ENCODE measurements around the gene SNRNP35. TPM values are rescaled to one million over a fixed set of nuclear protein-coding genes. Genes with fewer than 3 reads are reported as not detected.

SNRNP35 gene, protein sequence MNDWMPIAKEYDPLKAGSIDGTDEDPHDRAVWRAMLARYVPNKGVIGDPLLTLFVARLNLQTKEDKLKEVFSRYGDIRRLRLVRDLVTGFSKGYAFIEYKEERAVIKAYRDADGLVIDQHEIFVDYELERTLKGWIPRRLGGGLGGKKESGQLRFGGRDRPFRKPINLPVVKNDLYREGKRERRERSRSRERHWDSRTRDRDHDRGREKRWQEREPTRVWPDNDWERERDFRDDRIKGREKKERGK
- total RNA-seq (2022; extraction: Qiagen RNA extraction; ENCODE audit: low read depth): 16.9 to 20.6 TPM (median 19.1 TPM) in 5 replicates

DNA sequence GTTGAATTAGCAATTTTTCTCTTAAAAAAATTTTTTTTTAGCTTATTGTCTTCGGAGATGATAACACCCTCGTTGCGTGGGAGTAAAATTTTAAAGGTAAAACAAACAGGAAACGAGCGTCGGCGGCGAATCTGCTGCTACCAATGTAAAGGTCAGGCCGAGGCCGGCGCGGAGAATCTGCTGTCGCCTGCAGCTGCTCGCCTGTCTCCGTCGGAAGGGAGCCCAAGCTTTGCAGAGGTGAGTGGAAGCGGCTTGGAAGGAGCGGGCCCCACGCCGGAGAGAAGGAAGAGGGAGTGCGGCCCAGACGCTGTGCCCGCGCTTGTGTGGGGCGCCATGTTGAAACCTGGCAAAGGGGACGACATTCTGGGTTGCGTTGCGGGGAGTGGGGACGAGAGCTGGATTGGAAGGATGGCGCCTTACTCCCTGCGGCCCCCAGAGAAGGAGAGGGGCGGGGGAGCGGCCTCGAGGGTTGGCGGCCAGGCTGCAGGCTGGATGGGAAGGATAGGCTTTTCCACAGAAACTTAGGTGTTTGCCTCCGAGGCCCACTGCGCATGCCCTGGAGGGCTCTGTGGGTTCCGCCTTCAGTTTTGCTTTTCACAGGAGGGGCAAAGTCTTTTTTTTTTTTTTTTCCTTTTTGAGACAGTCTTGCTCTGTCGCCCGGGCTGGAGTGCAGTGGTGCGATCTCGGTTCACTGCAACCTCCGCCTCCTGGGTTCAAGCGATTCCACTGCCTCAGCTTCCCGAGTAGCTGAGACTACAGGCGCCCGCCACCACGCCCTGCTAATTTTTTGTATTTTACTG, at the start of gene SNRNP35:
Gene SNRNP35 (plus strand): TSS at position 160 of the 800 bp plus-strand sequence. CDS start 7,402 bp downstream, outside the sequence.

DNA sequence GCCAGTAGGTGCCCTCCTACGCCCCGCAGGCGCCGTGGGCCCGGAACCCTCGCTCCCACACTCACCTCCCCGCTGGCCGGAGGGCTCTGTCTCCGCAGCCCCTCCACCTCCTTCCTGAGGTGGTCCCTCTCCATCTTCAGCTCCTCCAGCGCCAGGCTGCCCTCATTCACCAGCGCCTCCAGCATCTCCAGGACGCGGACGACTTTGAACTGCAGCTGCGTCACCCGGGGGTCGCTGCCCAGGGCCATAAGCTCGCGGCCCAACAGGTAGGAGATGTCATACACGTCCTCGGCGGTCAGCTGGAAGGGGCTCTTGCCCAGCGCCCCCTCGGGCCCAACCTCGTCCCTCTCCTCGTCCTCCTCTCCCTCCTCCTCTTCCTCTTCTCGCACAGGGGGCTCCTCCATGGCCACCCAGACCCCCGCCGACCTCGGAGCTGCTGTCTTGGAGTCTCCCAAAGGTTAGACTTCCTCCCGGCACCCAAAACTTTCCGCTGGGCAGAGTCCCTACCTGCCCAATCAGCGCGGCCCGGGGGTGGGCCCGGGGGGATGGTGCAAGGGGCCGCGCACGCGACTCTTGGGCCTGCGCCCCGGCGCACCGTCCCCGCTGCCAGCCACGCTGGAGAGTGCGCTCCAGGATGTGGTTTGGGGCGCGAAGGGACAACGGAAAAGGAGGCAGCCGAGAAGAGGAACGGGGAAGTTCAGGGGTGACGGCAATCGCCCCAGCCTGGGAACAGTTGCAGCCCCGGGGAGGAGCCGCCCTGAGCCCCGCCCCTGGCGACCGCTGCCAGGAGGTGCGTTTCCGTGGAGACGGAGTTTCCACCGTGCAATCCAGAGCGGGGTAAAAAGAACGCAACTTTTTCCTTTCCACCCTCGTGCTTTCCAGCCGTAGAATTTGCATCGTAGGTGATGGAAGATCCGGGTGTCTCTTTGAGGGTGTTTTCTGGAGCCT, 21.6 kb upstream of the SNRNP35 start, which contains the start of gene RILPL2:
Gene RILPL2 (minus strand): TSS at position 668 of the 948 bp plus-strand sequence. CDS start 264 bp downstream, at position 404.

Other genes with a start within 250 kb of the SNRNP35 start
- gene MPHOSPH9, start 225.0 kb upstream of the SNRNP35 start, total RNA-seq (2022; extraction: Qiagen RNA extraction; ENCODE audit: low read depth): 16.1 to 32.0 TPM (median 23.9 TPM) in 5 replicates
- gene MTRFR, start 224.7 kb upstream of the SNRNP35 start, total RNA-seq (2022; extraction: Qiagen RNA extraction; ENCODE audit: low read depth): 12.8 to 21.0 TPM (median 16.0 TPM) in 5 replicates
- 99.6 to 167 TPM (median 161 TPM) in 5 replicates for gene CDK2AP1, start 186.3 kb upstream of the SNRNP35 start, total RNA-seq (2022; extraction: Qiagen RNA extraction; ENCODE audit: low read depth)
- gene SBNO1, start 93.3 kb upstream of the SNRNP35 start, total RNA-seq (2022; extraction: Qiagen RNA extraction; ENCODE audit: low read depth): 20.5 to 29.8 TPM (median 25.6 TPM) in 5 replicates
- gene KMT5A, start 74.0 kb upstream of the SNRNP35 start, total RNA-seq (2022; extraction: Qiagen RNA extraction; ENCODE audit: low read depth): 47.8 to 58.0 TPM (median 51.4 TPM) in 5 replicates
- gene RILPL2, start 21.5 kb upstream of the SNRNP35 start, total RNA-seq (2022; extraction: Qiagen RNA extraction; ENCODE audit: low read depth): 1.5 to 1.7 TPM (median 1.7 TPM) in 5 replicates
- gene RILPL1, start 75.6 kb downstream of the SNRNP35 start, total RNA-seq (2022; extraction: Qiagen RNA extraction; ENCODE audit: low read depth): 8.3 to 14.6 TPM (median 12.2 TPM) in 5 replicates
- 179 to 207 TPM (median 187 TPM) in 5 replicates for gene TMED2, start 126.4 kb downstream of the SNRNP35 start, total RNA-seq (2022; extraction: Qiagen RNA extraction; ENCODE audit: low read depth)
- gene DDX55, start 144.0 kb downstream of the SNRNP35 start, total RNA-seq (2022; extraction: Qiagen RNA extraction; ENCODE audit: low read depth): 32.6 to 35.8 TPM (median 33.5 TPM) in 5 replicates
- gene EIF2B1, start 175.5 kb downstream of the SNRNP35 start, total RNA-seq (2022; extraction: Qiagen RNA extraction; ENCODE audit: low read depth): 33.1 to 38.5 TPM (median 35.9 TPM) in 5 replicates
- 22.6 to 45.8 TPM (median 26.8 TPM) in 5 replicates for gene GTF2H3, start 175.7 kb downstream of the SNRNP35 start, total RNA-seq (2022; extraction: Qiagen RNA extraction; ENCODE audit: low read depth)
- gene TCTN2, start 213.0 kb downstream of the SNRNP35 start, total RNA-seq (2022; extraction: Qiagen RNA extraction; ENCODE audit: low read depth): 11.4 to 15.1 TPM (median 12.8 TPM) in 5 replicates

Data from A549 treated with CpdA at 1 μM for 4 hours (cell line).